ENCODE results near the gene ARHGEF28. TPM values are rescaled to one million over a fixed set of nuclear protein-coding genes. Genes with fewer than 3 reads are reported as not detected.

ARHGEF28 gene
- total and polyA plus RNA-seq, 5 donors: 1.1 to 1.7 (median 1.4) TPM

DNA sequence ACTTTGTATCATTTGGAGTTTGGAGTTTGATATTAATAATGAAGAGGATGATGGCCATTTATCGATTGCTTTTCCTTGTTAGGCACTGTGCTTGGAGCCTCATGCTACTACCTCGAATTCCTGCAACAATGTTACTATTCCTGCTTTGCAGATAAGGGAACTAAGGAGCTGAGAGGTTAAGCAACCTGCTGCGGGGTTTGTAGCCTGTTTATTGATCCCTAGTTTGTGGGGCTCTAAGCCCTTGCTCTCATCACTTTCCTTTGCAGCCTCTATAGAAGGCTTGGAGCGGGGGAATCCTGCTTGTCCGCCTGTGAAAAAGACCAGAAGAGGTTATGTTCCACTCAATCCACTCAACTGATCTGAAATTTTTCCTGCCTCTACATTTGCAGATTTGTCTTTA, 15.8 kb downstream of the ARHGEF28 start:
- ATAC-seq: no peak
- Histone ChIP-seq H3K4me3 (ENCODE audit: low read length) (no peak overlapping the region), H3K27ac (ENCODE audit: low read length) (no peak overlapping the region), H3K4me1 (ENCODE audit: control insufficient read depth, insufficient read depth, low read length) (no peaks in the 10 kb centered on the region), H3K9me3 (ENCODE audit: control insufficient read depth, low read length) (no peaks in the 10 kb centered on the region), H3K27me3 (ENCODE audit: control insufficient read depth, insufficient read depth) (no peaks in the 10 kb centered on the region)
- no peak for DNase-seq
- intact Hi-C loops (cut with DNase I): no loop called here
- 81% methylated on average over 5 of the region's 5 CpGs for WGBS

DNA sequence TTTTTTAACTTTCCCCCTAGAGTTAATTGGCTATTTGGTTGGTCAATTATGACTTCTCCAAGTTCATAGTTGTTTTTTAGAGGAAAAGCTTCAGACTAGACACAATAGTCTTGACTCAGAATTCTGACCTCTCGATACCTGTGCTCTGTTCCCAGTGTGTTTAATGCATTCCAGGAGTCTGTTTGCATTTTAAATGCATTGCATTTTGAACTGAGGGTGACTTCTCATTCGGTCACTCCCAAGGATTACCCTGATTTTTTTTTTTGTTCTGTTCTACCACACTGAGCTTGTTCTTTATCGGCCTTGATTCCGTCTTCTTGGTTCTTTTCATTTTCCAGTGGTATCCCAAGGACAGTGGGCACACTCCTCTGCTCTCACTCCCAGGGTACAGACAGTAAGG, 16.3 kb downstream of the ARHGEF28 start:
- intact Hi-C loops (cut with DNase I): no loop called here
- ATAC-seq: no peak
- no peak for DNase-seq
- no peaks in the 10 kb centered on the region for H3K4me1 ChIP-seq (ENCODE audit: control insufficient read depth, insufficient read depth, low read length)
- WGBS: 95% methylated on average over 4 of the region's 4 CpGs
- H3K4me3 ChIP-seq (ENCODE audit: low read length): no peak overlapping the region
- no peaks in the 10 kb centered on the region for H3K9me3 ChIP-seq (ENCODE audit: control insufficient read depth, low read length)
- no peak overlapping the region for H3K27ac ChIP-seq (ENCODE audit: low read length)
- no peaks in the 10 kb centered on the region for H3K27me3 ChIP-seq (ENCODE audit: control insufficient read depth, insufficient read depth)

- intact Hi-C loops (cut with DNase I): no loop called here
- no peaks in the 10 kb centered on the region for H3K9me3 ChIP-seq (ENCODE audit: control insufficient read depth, low read length)
- ATAC-seq (no peak), DNase-seq (no peak)
- 59% methylated on average over 3 of the region's 3 CpGs for WGBS
- H3K27ac ChIP-seq (ENCODE audit: low read length): no peak overlapping the region
- H3K4me3 ChIP-seq (ENCODE audit: low read length): no peak overlapping the region
- H3K4me1 ChIP-seq (ENCODE audit: control insufficient read depth, insufficient read depth, low read length): no peaks in the 10 kb centered on the region
- no peaks in the 10 kb centered on the region for H3K27me3 ChIP-seq (ENCODE audit: control insufficient read depth, insufficient read depth)
Observed at GRCh38 chr5:73644385-73644963, 18.5 kb downstream of the ARHGEF28 start.

DNA sequence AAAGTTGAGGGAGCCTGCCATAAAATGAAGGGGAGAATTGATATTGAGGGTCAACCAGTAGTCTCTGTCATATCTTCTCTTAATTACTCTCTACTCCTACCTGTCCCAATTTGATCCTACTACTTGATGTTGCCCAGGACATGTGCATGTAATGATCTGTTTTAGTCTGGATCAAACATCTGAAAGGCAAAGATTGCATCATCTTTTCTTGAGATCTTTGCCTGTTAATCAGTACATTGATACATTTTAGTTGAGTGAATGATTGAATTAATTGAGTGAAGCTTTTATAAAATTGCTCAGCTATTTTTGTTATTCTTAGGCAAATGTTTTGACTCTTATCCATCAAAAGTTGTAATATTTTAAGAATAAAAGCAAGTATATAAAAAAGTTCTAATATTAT, 21.7 kb downstream of the ARHGEF28 start:
- no peak overlapping the region for H3K4me3 ChIP-seq (ENCODE audit: low read length)
- no peak overlapping the region for H3K27ac ChIP-seq (ENCODE audit: low read length)
- no peaks in the 10 kb centered on the region for H3K9me3 ChIP-seq (ENCODE audit: control insufficient read depth, low read length)
- no peak for DNase-seq
- no peak for ATAC-seq
- no peaks in the 10 kb centered on the region for H3K27me3 ChIP-seq (ENCODE audit: control insufficient read depth, insufficient read depth)
- H3K4me1 ChIP-seq (ENCODE audit: control insufficient read depth, insufficient read depth, low read length): no peaks in the 10 kb centered on the region
- intact Hi-C loops (cut with DNase I): no loop called here

- no peaks in the 10 kb centered on the region for H3K4me1 ChIP-seq (ENCODE audit: control insufficient read depth, insufficient read depth, low read length)
- WGBS: 75% methylated on average over 1 of the region's 1 CpG
- no peak overlapping the region for H3K27ac ChIP-seq (ENCODE audit: low read length)
- intact Hi-C loops (cut with DNase I): no loop called here
- no peak for ATAC-seq
- no peaks in the 10 kb centered on the region for H3K27me3 ChIP-seq (ENCODE audit: control insufficient read depth, insufficient read depth)
- no peak overlapping the region for H3K4me3 ChIP-seq (ENCODE audit: low read length)
- no peak for DNase-seq
- no peaks in the 10 kb centered on the region for H3K9me3 ChIP-seq (ENCODE audit: control insufficient read depth, low read length)
Observed at GRCh38 chr5:73648515-73648914, 22.5 kb downstream of the ARHGEF28 start.

DNA sequence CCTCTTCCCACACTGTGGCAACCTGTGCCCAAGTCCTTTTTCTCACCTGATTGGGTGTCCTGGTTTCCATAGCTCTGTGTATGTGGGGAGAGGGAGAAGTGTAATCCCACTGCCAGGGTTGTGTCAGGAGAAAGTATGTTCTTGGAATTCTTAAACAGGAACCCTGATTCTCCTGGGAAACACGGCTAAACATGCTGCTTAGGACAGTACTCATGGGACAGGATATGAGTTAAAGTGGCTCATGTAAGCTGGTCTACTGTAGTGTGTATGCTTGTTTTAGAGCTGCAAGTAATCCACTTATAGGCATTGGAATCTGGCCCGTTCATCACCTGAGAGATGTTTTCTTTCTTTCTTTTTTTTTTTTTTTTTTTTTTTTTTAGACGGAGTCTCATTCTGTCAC, 23.9 kb downstream of the ARHGEF28 start:
- intact Hi-C loops (cut with DNase I): no loop called here
- no peak overlapping the region for H3K4me3 ChIP-seq (ENCODE audit: low read length)

DNA sequence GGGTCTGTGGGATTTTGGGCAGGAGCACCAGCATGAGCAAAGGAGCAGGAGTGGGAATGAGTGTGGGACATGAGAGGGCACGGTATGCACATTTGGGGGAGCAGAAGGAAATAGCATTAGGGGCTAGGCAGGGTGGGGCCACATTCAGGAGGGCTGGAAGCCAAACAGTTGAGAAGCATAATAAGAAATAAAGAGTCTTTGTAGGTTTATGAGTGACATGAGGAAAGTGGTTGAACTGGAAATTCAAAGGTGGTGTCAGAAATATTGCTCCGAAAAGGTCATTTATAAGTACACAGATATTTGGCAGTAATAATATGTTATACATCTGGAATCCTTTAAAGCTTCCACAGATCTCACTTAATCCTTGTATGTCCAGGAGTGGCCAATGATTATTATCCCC, 26.4 kb downstream of the ARHGEF28 start:
- H3K9me3 ChIP-seq (ENCODE audit: control insufficient read depth, low read length): no peaks in the 10 kb centered on the region
- no peaks in the 10 kb centered on the region for H3K27me3 ChIP-seq (ENCODE audit: control insufficient read depth, insufficient read depth)
- intact Hi-C loops (cut with DNase I): no loop called here
- 83% methylated on average over 2 of the region's 2 CpGs for WGBS
- no peak for DNase-seq
- H3K4me1 ChIP-seq (ENCODE audit: control insufficient read depth, insufficient read depth, low read length): no peaks in the 10 kb centered on the region
- ATAC-seq: no peak
- H3K27ac ChIP-seq (ENCODE audit: low read length): no peak overlapping the region
- H3K4me3 ChIP-seq (ENCODE audit: low read length): no peak overlapping the region

More for the DNA sequence above, 23.9 kb downstream of the ARHGEF28 start:
- H3K27ac ChIP-seq (ENCODE audit: low read length): no peak overlapping the region
- H3K9me3 ChIP-seq (ENCODE audit: control insufficient read depth, low read length): no peaks in the 10 kb centered on the region
- ATAC-seq (no peak), DNase-seq (no peak)
- H3K4me1 ChIP-seq (ENCODE audit: control insufficient read depth, insufficient read depth, low read length): no peaks in the 10 kb centered on the region
- 74% methylated on average over 3 of the region's 3 CpGs for WGBS
- no peaks in the 10 kb centered on the region for H3K27me3 ChIP-seq (ENCODE audit: control insufficient read depth, insufficient read depth)

DNA sequence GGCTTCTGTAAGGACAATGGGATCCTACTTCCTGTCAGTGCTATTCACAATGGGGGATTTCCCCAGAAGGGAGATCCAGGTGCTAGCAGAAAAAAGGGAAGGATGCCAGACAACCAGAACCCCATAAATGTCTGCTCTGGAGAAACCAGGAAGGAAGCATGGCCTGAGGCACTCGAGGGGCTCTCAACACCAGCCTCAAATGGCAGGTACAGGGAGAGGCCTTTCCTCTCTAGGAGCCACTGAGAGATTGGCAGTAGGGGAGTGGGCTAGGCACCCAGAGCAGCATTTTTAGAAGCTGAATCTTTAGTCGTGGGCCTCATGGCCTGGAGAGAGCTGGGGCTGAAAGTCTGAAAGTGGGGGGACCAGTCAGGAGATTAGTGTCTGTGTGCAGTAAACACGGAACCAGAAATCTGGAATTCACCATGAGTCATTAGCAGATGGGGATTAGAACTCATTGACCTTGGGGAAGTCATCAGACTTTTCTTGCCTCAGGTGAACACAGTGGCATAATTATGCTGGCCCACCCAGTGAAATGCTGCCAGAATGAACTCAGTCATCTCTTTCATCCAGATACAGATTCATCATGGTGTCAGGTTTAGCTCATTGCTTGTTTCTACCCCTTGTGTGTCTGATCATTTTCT, 28.3 kb downstream of the ARHGEF28 start:
- no peak overlapping the region for H3K27ac ChIP-seq (ENCODE audit: low read length)
- DNase-seq (no peak), ATAC-seq (no peak)
- intact Hi-C loops (cut with DNase I): no loop called here
- H3K4me3 ChIP-seq (ENCODE audit: low read length): no peak overlapping the region
- H3K27me3 ChIP-seq (ENCODE audit: control insufficient read depth, insufficient read depth): no peaks in the 10 kb centered on the region
- H3K9me3 ChIP-seq (ENCODE audit: control insufficient read depth, low read length): no peaks in the 10 kb centered on the region
- no peaks in the 10 kb centered on the region for H3K4me1 ChIP-seq (ENCODE audit: control insufficient read depth, insufficient read depth, low read length)
- WGBS: 64% methylated on average over 3 of the region's 3 CpGs

- Histone ChIP-seq H3K9me3 (ENCODE audit: control insufficient read depth, low read length) (no peaks in the 10 kb centered on the region), H3K4me3 (ENCODE audit: low read length) (no peak overlapping the region), H3K27ac (ENCODE audit: low read length) (no peak overlapping the region), H3K27me3 (ENCODE audit: control insufficient read depth, insufficient read depth) (no peaks in the 10 kb centered on the region), H3K4me1 (ENCODE audit: control insufficient read depth, insufficient read depth, low read length) (no peaks in the 10 kb centered on the region)
- DNase-seq (no peak), ATAC-seq (no peak)
- intact Hi-C loops (cut with DNase I): no loop called here
- 66% methylated on average over 2 of the region's 2 CpGs for WGBS
Observed at GRCh38 chr5:73654819-73655318, 28.9 kb downstream of the ARHGEF28 start.

- Histone ChIP-seq H3K27ac (ENCODE audit: low read length) (no peak overlapping the region), H3K27me3 (ENCODE audit: control insufficient read depth, insufficient read depth) (no peaks in the 10 kb centered on the region), H3K9me3 (ENCODE audit: control insufficient read depth, low read length) (no peaks in the 10 kb centered on the region), H3K4me1 (ENCODE audit: control insufficient read depth, insufficient read depth, low read length) (no peaks in the 10 kb centered on the region), H3K4me3 (ENCODE audit: low read length) (no peak overlapping the region)
- ATAC-seq (no peak), DNase-seq (no peak)
- 78% methylated on average over 6 of the region's 6 CpGs for WGBS
- intact Hi-C loops (cut with DNase I): no loop called here
Observed at GRCh38 chr5:73655521-73656160, 29.6 kb downstream of the ARHGEF28 start.

GRCh38 chr5:73661753-73662152, 35.8 kb downstream of the ARHGEF28 start:
- no peak for ATAC-seq
- WGBS: 94% methylated on average over 3 of the region's 3 CpGs
- no peak for DNase-seq
- no peaks in the 10 kb centered on the region for H3K9me3 ChIP-seq (ENCODE audit: control insufficient read depth, low read length)
- intact Hi-C loops (cut with DNase I): no loop called here
- no peaks in the 10 kb centered on the region for H3K4me1 ChIP-seq (ENCODE audit: control insufficient read depth, insufficient read depth, low read length)
- no peaks in the 10 kb centered on the region for H3K27me3 ChIP-seq (ENCODE audit: control insufficient read depth, insufficient read depth)
- no peak overlapping the region for H3K27ac ChIP-seq (ENCODE audit: low read length)
- H3K4me3 ChIP-seq (ENCODE audit: low read length): no peak overlapping the region

Data from right cardiac atrium (tissue), 5 donors.